AG04450 (cell line): ENCODE measurements around the gene GATB. TPM values are rescaled to one million over a fixed set of nuclear protein-coding genes. Genes with fewer than 3 reads are reported as not detected.
A peak's percentile ranks its signal among the peaks of the same experiment; 100 is the strongest.

Experiments used
- CTCF ChIA-PET: fragments of 300-600, 350-600 bp; formaldehyde crosslinking; extraction: SDS; loops from one replicate; lab custom pipeline; 2022; ENCODE audit warnings: antibody characterized with exemption, inconsistent platforms; lab: Charles Lee
- POLR2A ChIA-PET: fragments of 350-600 bp; formaldehyde crosslinking; extraction: SDS; loops from one replicate; lab custom pipeline; 2021; ENCODE audit warnings: antibody characterized with exemption, inconsistent platforms; lab: Yijun Ruan, JAX
- DNase-seq: peaks from one replicate; pipeline ENCODE4 v3.0.0-alpha.2; 2011; ENCODE audit warnings: low read depth, low spot score
- H3K27ac ChIP-seq: one replicate; pipeline ENCODE4 v1.5.1; 2012; ENCODE audit warnings: low read depth, low read length, control low read depth
- H3K27me3 ChIP-seq: one replicate; pipeline ENCODE4 v1.6.0; 2012; ENCODE audit warnings: low read length; ENCODE audit not compliant: control insufficient read depth, insufficient read depth
- H3K4me3 ChIP-seq: 2 replicates; pipeline ENCODE4 v1.5.1; 2011; ENCODE audit warnings: mild to moderate bottlenecking, low read depth, low read length, control low read depth
- H3K9me3 ChIP-seq: 2 replicates; pipeline ENCODE4 v1.5.1; 2012; ENCODE audit warnings: low read length; ENCODE audit not compliant: control insufficient read depth, insufficient read depth
- CTCF ChIP-seq: IDR thresholded peaks from 2 replicates; pipeline ENCODE4 v1.5.1; 2011; ENCODE audit warnings: low read depth, low read length, control low read depth, inconsistent platforms
- polyA plus RNA-seq: library from polyadenylated mRNA; depleted of rRNA; stranded (reverse); fragments of >200 nt; gene quantifications from 2 replicates; pipeline ENCODE4 v1.2.3, GENCODE V29; 2011

The GATB gene
- polyA plus RNA-seq, 1 experiment: 28.0 TPM

GRCh38 chr4:151771664-151772063 is 10.9 kb upstream of the GATB start:
- CTCF ChIA-PET: interaction anchor here (0.6 kb wide), 1 partner anchor 965 kb away, joined by 3 read pairs; no protein-coding TSS in a partner anchor
- H3K27ac ChIP-seq: no peak overlapping the region
- H3K4me3 ChIP-seq: no peak overlapping the region
- TF ChIP-seq CTCF: no peak
- peaks cover 7% of the 10 kb centered on the region for H3K27me3 ChIP-seq
- no peaks in the 10 kb centered on the region for H3K9me3 ChIP-seq
- no peak for DNase-seq
- POLR2A ChIA-PET: interaction anchor here (0.7 kb wide), 1 partner anchor 568 kb away, joined by 3 read pairs; no protein-coding TSS in a partner anchor

- DNase-seq: no peak
- POLR2A ChIA-PET: no interaction called here
- TF ChIP-seq CTCF: no peak
- CTCF ChIA-PET: no interaction called here
- Histone ChIP-seq H3K4me3 (no peak overlapping the region), H3K27ac (no peak overlapping the region), H3K27me3 (peaks cover 8% of the 10 kb centered on the region), H3K9me3 (no peaks in the 10 kb centered on the region)
These were observed 9.3 kb upstream of the GATB start for GRCh38 chr4:151770154-151770553.

GRCh38 chr4:151768835-151769234 is 8.0 kb upstream of the GATB start:
- TF ChIP-seq CTCF: no peak
- peaks cover 11% of the 10 kb centered on the region for H3K27me3 ChIP-seq
- CTCF ChIA-PET: no interaction called here
- POLR2A ChIA-PET: no interaction called here
- no peak for DNase-seq
- H3K9me3 ChIP-seq: no peaks in the 10 kb centered on the region
- H3K4me3 ChIP-seq: no peak overlapping the region
- H3K27ac ChIP-seq: no peak overlapping the region

GRCh38 chr4:151766691-151767090 is 5.9 kb upstream of the GATB start:
- DNase-seq: no peak
- Histone ChIP-seq H3K9me3 (no peaks in the 10 kb centered on the region), H3K27ac (no peak overlapping the region), H3K27me3 (peaks cover 8% of the 10 kb centered on the region), H3K4me3 (no peak overlapping the region)
- TF ChIP-seq CTCF: no peak
- ChIA-PET CTCF (no interaction called here), POLR2A (no interaction called here)

GRCh38 chr4:151760002-151760401 is 805 bp downstream of the GATB start:
- Histone ChIP-seq H3K27me3 (peaks cover 3% of the 10 kb centered on the region), H3K27ac (no peak overlapping the region), H3K4me3 (peak overlapping the region; percentile 94), H3K9me3 (no peaks in the 10 kb centered on the region)
- TF ChIP-seq CTCF: no peak
- POLR2A ChIA-PET: no interaction called here
- no peak for DNase-seq
- CTCF ChIA-PET: interaction anchor here (0.5 to 2.3 kb wide), 4 partner anchors 14 to 602 kb away, joined by 3 to 7 read pairs (median 5); no protein-coding TSS in a partner anchor
